Measurements from ENCODE around the gene FNDC1.

DNA sequence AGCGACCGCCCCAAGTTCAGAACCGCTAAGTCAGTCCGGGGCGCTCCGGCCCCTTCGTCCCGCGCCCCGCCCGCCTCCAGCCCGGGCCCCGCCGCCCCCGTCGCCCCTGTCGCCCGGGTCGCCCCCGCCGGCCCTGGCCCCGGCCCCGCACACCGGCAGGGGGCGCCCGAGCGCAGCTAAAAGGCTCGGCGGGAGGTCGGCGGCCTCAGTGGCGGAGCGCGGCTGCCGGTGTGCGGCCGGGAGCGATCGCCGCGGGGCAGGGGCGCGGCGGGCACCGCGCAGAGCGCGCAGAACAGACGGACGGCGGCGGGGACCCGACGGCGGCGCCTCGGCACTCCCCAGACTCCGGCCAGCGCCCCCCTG, at the start of gene FNDC1:
- TF ChIP-seq, protein P1, sequence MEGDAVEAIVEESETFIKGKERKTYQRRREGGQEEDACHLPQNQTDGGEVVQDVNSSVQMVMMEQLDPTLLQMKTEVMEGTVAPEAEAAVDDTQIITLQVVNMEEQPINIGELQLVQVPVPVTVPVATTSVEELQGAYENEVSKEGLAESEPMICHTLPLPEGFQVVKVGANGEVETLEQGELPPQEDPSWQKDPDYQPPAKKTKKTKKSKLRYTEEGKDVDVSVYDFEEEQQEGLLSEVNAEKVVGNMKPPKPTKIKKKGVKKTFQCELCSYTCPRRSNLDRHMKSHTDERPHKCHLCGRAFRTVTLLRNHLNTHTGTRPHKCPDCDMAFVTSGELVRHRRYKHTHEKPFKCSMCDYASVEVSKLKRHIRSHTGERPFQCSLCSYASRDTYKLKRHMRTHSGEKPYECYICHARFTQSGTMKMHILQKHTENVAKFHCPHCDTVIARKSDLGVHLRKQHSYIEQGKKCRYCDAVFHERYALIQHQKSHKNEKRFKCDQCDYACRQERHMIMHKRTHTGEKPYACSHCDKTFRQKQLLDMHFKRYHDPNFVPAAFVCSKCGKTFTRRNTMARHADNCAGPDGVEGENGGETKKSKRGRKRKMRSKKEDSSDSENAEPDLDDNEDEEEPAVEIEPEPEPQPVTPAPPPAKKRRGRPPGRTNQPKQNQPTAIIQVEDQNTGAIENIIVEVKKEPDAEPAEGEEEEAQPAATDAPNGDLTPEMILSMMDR (IDR thresholded peaks at IDR 0.05), result peak in 1 of 4 donors; percentile 55
- TF ChIP-seq POLR2A (IDR thresholded peaks at IDR 0.05), result no peak
